HG03565 (cell line): ENCODE data around the gene DUSP8.
A peak's percentile ranks its signal among the peaks of the same experiment; 100 is the strongest.
"Not testable (repeated sequence)": the region's sequence is repeated elsewhere in the genome, so short reads cannot be mapped to it uniquely, and the experiment has no call there.

Source experiments
- ATAC-seq: cut with Tn5 transposase; IDR thresholded peaks from one replicate; pipeline ENCODE4 v1.9.1; 2021; ENCODE audit warnings: mild to moderate bottlenecking, moderate library complexity; ENCODE audit not compliant: unreplicated experiment

DUSP8 gene, protein sequence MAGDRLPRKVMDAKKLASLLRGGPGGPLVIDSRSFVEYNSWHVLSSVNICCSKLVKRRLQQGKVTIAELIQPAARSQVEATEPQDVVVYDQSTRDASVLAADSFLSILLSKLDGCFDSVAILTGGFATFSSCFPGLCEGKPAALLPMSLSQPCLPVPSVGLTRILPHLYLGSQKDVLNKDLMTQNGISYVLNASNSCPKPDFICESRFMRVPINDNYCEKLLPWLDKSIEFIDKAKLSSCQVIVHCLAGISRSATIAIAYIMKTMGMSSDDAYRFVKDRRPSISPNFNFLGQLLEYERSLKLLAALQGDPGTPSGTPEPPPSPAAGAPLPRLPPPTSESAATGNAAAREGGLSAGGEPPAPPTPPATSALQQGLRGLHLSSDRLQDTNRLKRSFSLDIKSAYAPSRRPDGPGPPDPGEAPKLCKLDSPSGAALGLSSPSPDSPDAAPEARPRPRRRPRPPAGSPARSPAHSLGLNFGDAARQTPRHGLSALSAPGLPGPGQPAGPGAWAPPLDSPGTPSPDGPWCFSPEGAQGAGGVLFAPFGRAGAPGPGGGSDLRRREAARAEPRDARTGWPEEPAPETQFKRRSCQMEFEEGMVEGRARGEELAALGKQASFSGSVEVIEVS

DNA sequence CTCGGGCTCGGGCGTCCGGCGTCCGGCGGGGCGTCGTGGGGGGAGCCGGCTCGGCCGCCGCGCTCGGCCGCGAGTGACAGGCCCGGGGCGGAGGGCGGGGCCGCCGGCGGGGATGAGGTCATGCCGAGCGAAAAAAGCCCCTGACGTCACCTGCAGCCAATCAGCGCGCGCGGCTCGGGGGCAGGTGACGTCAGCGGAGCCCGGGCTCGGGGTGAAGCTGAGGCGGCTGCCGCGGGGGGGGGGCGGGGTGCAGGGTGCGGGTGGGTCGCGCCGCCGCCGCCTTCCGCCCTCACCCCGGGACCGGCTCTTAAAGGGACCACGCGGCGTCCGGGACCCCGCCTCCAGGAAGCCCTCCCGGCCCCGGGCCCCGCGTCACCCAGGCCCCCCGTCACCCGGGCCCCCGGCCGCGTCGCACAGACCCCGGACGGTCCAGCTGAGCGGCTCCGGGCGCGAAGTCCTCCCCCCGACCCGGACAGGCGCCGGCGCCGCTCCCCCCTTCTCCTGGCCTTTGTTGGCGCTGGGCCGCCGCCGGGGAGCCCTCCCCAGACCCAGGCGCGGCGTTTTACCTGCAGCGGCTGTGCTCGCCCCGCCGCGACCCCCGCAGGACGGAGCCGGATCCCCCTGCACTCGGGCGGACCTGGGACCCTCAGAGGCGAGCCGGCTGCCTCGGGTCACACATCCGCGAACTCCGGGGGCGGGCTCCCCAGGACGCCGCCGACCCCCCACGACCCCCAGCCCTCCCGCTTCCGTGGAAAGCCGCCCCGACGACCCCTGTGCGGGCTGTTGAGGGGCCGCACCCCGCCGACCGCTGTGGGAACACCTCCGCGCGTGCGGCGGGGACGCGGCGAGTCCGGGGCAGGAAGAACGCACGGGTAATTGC is at the start of gene DUSP8:
Gene DUSP8 (minus strand): TSS at position 75 of the 880 bp plus-strand sequence. CDS start 6,445 bp downstream, outside the sequence.
- ATAC-seq, result peak; percentile 48

DNA sequence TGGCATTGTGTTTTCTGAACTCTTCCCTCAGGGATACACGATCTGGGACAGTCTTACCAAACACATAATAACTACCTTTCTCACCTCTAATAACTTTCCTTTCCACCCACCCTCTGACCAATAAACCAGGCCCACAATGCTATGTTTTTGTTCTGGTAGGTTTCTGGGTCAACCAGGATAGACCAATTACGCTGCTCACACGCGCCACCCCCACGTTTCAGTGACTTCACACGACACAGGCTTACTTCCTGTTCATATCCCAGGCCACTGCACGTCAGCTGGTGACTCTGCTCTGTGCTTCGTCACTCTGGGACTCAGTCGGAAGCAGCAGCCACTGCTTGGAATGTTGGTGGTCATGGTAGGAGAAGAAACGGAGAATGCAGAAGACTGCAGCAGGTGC is 47.4 kb upstream of the DUSP8 start:
- no peak for ATAC-seq

DNA sequence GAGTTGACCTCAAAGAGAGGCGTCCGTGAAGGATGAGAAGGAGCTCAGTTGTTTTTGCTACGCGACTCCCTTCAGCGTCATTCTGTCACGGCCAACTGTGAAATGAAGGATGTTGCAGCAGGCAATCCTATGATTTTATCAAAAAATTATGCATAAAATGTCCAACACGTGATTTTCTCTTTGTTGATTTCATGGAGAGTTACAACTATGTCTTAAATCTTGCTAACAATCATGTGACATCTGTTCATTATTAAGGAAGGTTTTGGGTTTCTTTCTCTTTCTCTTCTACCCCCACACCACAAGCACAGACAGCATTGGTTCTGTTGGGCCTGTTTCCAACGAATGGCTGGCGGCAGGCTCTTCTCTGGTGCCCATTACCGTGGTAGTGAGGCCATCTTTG is 46.2 kb upstream of the DUSP8 start:
- no peak for ATAC-seq

DNA sequence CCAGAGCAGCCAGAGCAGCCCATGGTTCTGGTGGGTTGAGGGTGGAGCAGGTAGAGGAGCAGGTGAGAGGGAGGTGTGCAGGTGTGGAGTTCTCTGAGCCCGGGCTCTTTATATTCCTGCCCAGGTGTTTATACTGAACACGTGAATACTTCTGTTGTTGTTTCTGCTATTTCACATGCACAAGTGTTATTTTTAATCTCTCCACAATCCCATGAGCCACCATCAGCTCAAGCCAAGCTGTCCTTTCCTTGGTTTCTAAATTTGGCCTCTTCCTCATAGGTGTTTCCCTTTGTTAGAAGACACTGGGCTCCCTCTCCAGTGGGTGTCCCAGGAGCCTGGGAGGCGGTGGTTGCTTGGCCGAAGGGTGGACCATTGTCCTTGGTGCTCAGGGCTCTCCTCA is 36.3 kb upstream of the DUSP8 start, which contains the start of gene KRTAP5-3:
Gene KRTAP5-3 (minus strand): TSS at position 101 of the 400 bp plus-strand sequence. CDS start 78 bp downstream, at position 23.
- ATAC-seq, result no peak

DNA sequence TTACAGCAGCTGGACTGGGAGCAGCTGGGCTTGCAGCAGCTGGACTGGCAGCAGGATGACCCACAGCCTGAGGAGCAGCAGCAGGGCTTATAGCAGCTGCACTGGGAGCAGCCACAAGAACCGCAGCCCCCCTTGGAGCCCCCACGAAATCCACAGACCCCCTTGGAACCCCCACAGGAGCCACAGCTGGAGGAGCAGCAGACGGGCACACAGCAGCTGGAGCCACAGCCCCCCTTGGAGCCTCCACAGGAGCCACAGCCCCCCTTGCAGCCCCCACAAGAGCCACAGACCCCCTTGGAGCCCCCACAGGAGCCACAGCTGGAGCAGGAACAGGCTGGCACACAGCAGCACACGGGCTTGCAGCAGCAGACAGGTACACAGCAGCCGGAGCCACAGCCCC is 35.8 kb upstream of the DUSP8 start:
- ATAC-seq, result not testable (repeated sequence)

DNA sequence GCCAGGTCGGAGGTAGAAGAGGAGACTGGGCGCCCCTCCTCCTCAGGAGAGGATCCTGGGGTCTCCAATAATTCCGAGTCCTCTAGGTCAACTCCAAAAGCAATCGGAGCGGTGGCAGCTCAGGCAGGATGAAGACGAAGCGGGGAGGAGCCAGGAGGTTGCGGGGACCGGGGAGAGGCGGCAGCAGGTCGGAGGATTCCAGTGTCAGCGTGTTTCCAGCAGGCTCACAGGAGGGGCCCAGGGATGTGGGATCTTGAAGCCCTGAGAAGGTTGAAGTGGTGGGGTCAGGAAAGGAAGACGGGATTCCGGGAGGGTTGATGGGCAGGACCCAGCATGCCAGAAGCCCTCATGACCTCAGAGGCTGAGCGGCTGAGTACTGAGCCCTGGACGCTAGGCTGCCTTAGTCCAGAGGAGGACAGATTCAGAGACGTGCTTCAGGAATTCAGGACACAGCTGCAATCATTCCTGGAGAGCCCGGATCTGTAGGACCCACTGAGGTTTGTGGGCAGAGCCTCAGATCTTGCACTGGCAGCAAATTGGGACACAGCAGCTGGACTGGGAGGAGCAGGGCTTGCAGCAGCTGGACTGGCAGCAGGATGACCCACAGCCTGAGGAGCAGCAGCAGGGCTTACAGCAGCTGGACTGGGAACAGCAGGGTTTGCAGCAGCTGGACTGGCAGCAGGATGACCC is 35.2 kb upstream of the DUSP8 start:
- ATAC-seq, result not testable (repeated sequence)

DNA sequence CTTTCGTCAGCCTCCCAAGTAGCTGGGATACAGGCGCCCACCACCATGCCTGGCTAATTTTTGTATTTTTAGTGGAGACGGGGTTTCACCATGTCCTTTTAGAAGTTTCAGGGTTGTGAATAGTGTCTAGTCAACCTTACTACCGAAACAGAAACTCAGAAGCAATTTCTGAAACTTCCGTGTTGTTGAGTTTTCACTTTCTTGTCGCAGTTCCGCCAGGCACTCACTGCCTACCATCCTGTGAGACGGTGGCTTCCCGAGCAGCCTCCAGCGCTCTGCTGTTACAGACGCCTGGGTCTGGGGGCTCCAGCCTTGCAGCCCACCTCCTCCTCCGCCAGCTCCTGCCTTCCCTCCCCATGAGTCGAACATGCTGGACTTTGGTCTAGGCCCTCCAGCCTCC is 33.9 kb upstream of the DUSP8 start:
- ATAC-seq, result peak; percentile 91

DNA sequence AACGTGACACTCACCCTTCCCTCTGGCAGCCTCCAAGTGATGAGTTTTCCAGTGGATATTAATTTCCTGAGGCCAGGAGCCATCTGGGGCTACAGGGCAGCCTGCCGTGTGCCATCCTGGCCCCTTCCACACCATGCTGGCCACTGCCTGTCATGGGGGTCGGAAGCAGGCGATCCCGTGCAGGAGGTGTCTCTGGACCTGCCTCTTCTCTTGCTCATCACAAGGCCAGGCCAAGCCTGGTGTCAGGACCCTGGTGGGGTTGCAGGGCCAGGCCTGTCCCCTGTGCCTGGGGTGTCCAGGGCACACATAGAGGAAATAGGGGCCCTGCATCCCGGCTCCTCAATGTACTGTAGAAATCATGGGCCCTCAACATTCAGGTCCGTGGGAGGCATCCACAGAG is 32.6 kb upstream of the DUSP8 start:
- ATAC-seq, result no peak

DNA sequence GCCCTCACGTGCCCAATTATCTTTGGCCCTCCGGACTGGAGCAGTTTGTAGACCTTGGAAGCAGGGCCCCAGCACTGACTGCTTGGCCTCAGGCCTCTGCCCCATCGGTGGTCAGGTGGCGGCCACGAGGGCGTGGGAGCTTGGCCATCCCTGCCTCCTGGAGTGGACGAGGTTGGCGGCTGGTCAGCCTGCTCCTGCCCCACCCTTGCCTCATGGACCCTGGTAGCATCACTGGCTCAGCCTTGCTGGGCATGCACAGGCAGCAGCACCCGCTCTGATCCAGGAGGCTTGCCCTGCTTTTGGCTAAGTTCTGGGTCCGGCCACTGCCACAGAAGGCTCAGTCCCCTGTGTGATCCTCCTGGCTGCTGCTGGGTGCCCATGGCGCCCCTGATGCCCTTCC is 32.1 kb upstream of the DUSP8 start:
- no peak for ATAC-seq

DNA sequence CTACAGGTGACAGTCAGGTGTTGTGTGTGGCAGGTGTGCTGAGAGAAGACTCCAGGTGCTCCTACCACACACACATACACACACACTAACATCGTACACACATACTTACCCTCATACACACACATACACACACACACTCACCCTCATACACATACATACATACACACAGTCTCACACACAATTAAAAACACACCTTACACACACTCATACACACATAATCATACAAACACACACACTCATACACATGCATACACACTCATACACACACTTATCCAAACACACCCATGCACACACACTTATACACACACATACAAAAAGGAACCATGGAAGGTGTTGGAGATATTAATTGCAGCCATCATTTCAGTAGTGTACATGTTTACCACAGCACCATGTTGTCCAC is 31.6 kb upstream of the DUSP8 start:
- no peak for ATAC-seq

DNA sequence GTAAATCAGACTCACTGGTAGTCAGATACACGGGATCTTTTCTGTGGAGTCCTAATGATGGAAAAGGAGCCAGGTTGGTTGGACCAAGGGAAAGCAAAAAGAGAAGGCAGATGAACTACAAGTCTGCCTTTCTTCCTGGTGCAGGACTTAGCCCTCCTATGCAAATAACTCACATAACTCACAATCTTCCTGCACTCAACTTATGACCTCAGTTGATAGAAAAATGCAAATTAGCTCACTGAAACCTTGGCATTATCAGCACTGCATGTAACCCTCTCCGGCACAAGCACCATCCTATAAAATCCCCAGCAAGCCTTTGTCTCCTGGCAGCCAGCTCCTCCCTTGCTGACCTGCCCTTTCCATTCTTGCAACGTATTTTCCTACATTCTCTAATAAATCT is 29.6 kb upstream of the DUSP8 start:
- ATAC-seq, result not testable (repeated sequence)

DNA sequence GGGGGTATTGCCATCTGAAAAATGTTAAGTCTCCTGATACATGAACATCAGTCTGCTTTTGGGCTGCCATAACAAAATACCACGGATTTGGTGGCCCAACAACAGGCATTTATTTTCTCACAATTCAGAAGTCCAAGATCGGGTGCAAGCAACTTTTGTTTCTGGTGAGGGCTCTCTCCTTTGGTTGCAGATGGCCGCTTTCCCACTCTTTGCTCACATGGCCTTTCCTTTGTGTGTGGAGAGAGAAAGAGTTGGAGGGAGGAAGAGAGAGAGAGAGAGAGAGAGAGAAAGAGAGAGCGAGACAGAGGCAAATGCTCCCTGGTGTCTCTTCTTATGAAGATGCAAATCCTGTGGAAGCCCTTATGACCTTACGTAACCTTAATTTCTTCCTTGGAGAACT is 28.6 kb upstream of the DUSP8 start:
- ATAC-seq, result no peak

DNA sequence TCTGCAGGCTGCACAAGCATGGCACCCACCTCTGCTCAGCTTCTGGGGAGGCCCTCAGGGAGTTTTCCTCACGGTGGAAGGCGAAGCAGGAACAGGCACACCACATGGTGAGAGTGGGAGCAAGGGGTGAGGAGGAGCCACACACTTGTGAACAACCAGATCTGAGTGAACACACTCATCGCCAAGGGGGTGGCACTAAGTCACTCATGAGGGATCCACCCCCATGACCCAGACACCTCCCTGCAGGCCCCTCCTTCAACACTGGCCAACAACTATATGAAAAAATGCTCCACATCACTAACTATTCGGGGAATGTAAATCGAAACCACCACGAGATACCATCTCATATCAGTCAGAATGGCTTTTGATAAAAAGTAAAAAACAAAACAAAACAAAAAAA is 26.7 kb upstream of the DUSP8 start:
- ATAC-seq, result no peak

DNA sequence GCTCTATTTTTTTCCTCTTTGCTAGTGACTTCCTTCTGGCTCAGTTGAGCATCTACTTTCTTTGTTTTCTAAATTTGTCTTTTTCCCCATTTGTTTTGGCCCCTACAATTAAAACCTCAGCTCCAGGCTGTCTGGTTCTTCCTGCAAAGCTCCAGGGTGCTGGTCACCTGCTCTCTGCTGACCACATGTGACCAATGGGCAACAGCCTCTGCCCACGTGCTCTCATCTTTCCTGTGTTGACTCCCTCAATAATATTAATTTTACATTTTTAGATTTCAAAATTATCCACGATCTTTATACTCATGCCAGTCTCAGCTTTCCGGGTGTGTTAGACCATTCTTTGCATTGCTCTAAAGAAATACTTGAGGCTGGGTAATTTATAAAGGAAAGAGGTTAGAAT is 26.3 kb upstream of the DUSP8 start:
- ATAC-seq, result not testable (repeated sequence)

DNA sequence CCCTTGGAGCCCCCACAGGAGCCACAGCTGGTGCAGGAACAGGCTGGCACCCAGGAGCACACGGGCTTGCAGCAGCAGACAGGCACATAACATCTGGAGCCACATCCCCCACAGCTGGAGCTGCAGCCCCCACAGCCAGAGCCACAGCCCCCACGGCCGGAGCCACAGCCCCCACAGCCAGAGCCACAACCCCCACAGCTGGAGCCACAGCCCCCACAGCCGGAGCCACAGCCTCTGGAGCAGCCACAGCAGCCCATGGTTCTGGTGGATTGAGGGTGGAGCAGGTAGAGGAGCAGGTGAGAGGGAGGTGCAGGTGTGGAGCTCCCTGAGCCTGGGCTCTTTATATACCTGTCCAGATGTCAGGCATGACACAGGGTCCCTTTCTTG is 25.9 kb upstream of the DUSP8 start, which contains the start of gene KRTAP5-2:
Gene KRTAP5-2 (minus strand): TSS at position 301 of the 387 bp plus-strand sequence. CDS start 44 bp downstream, at position 257.
- no peak for ATAC-seq

DNA sequence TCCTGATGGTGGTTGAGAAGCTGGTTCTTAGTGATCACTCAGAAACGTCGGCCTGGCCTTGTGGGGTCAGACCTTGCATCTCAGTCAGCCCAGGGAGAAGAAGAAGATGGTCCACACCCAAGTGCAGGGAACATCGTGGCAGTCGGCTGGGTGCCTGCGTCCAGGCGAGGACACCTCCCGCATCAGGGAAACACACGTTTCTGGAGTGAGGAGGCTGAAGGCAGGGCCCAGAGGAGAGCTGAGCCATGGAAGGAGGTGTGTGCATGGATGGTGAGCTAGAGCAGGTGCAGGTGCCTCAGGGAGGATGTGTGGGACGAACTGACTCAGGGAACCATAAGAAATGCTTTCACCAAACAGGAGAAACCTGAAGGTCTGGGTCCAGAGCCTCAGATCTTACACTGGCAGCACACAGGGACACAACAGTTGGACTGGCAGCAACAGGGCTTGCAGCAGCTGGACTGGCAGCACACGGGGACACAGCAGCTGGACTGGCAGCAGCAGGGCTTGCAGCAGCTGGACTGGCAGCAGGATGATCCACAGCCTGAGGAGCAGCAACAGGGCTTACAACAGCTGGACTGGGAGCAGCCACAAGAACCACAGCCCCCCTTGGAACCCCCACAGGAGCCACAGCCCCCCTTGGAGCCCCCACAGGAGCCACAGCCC is 25.4 kb upstream of the DUSP8 start:
- ATAC-seq, result no peak

DNA sequence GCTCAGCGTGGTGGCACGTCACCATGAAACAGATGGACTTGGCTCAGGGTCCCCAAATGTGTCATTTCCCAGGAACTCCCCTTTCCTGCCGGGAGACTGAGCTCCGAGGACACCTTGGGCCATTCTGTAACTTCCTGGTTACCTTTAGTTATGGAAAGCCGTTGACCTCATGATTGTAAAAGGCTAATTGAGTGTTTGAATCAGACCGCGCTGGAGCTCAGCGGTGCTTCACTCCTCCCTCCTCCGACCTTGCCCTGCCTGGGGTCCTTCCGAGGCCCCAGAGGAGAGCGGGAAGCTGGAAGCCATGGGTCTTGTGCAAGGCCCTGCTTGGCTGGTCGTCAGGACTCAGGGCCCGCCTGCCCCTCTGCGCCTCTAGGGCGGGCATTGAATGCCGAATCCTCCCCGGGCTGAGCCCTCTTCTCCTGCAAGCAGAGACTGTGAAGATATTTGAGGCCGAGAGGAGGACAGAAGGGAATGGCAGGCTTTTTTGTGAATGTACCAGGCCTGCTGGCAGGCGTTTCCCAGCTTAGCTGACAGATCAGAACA is 24.6 kb upstream of the DUSP8 start:
- not testable (repeated sequence) for ATAC-seq

DNA sequence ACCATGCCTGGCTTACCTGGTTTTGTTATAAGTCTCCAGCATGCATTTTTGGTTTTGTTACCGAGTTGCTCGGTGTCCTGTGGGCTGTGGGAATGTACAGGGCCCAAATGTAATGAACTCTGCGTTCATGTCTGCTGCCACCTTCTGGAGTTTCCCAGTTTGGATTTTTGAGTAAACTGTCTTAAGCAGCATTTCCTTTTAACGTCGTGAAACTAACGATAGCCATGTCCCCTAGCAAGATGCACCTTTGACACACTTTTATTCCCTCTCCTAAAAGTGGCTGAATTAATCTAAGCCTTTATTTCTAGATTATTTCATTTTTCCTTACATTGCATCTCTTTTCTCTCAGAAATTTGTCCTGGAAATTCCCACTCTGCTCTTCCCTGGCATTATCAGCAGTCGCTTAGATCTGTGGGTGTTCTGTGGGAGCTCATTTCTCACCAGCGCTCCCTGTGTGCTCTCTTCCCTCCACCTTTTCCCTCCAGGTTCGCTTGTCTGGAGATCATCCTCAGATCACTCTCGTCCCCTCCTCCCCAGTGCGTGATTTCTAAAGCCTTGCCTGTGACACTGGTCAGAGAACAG is 24.0 kb upstream of the DUSP8 start:
- ATAC-seq, result not testable (repeated sequence)

DNA sequence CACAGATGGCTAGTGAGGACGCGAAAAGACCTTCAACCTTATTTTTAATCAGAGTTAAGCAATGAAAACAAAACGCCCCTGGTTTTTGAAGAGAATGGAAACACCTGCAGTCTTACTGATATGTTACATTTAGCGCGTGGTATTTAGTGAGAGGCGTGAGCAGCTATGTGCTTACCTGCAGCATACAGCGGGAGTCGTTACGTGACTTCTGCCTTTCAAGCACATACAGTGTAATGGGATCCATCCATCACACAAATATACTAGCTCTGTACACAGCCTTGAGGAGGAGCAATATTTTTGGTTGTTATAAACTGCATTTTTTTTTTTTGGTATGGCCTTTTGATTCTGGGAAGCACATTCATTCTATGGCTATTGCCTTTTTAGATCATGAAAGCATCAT is 20.6 kb upstream of the DUSP8 start:
- no peak for ATAC-seq
